Neutrophil (primary cell): ENCODE results near the gene CENPK.
"Not testable (repeated sequence)": the region's sequence is repeated elsewhere in the genome, so short reads cannot be mapped to it uniquely, and the experiment has no call there.

Source experiments
- H3K27ac ChIP-seq: fragments of 200-600 bp; sonication (generic); 2 replicates; pipeline ENCODE4 v1.5.1; 2016; ENCODE audit warnings: mild to moderate bottlenecking, moderate library complexity
- H3K27me3 ChIP-seq: fragments of 200-600 bp; sonication (generic); 2 replicates; pipeline ENCODE4 v1.6.0; 2016; ENCODE audit warnings: mild to moderate bottlenecking
- H3K36me3 ChIP-seq: fragments of 200-600 bp; sonication (generic); 2 replicates; pipeline ENCODE4 v1.5.1; 2017
- H3K4me1 ChIP-seq, 2 experiments: fragments of 200-600 bp in 1 of 2; sonication (generic) in 1 of 2; 1 replicate in 1 of 2; 2 replicates in 1 of 2; pipeline versions ENCODE4 v1.5.1 to v1.6.1; 2013 to 2016; ENCODE audit warnings: low read depth in 1 of 2, low read length in 1 of 2, mild to moderate bottlenecking in 1 of 2, moderate library complexity in 1 of 2; ENCODE audit not compliant: control insufficient read depth in 1 of 2, insufficient read depth in 1 of 2
- H3K4me3 ChIP-seq, 2 experiments: fragments of 200-600 bp in 1 of 2; sonication (generic) in 1 of 2; 1 replicate in 1 of 2; 2 replicates in 1 of 2; pipeline ENCODE4 v1.5.1; 2013 to 2016; ENCODE audit warnings: low read depth in 1 of 2, low read length in 1 of 2, mild to moderate bottlenecking in 1 of 2, moderate library complexity in 1 of 2
- H3K9me3 ChIP-seq: fragments of 200-600 bp; sonication (generic); 2 replicates; pipeline ENCODE4 v1.5.1; 2016
- TF ChIP-seq, protein P1 (sequence below): fragments of 200-600 bp; sonication (generic); IDR thresholded peaks from 2 replicates; pipeline ENCODE4 v1.5.1; 2016; ENCODE audit warnings: antibody characterized with exemption

Gene CENPK

DNA sequence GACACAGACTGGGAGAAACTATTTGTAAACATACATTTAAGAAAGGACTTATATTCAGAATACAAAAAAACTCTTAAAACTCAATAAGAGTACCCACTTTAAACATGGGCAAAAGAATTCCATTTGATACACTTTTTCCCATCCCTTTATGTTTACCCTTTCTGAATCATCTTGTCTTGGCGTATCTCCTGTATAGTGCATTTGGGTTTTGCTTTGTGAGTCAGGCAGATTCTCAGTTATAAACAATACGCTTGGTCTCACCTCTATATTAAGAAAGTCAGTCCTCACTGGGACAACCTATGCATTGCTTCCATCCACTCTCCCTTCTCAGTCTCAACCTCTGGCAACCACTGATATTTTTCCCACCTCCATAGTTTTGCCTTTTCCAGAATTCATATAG, 54.0 kb downstream of the CENPK start:
- no peak overlapping the region for H3K4me3 ChIP-seq

GRCh38 chr5:65506961-65507360, 56.0 kb downstream of the CENPK start:
- Histone ChIP-seq H3K36me3 (no peaks in the 10 kb centered on the region), H3K4me1 (no peaks in the 10 kb centered on the region), H3K27me3 (no peaks in the 10 kb centered on the region), H3K4me3 (no peak overlapping the region), H3K27ac (no peak overlapping the region), H3K9me3 (no peaks in the 10 kb centered on the region)
- TF ChIP-seq, protein P1, sequence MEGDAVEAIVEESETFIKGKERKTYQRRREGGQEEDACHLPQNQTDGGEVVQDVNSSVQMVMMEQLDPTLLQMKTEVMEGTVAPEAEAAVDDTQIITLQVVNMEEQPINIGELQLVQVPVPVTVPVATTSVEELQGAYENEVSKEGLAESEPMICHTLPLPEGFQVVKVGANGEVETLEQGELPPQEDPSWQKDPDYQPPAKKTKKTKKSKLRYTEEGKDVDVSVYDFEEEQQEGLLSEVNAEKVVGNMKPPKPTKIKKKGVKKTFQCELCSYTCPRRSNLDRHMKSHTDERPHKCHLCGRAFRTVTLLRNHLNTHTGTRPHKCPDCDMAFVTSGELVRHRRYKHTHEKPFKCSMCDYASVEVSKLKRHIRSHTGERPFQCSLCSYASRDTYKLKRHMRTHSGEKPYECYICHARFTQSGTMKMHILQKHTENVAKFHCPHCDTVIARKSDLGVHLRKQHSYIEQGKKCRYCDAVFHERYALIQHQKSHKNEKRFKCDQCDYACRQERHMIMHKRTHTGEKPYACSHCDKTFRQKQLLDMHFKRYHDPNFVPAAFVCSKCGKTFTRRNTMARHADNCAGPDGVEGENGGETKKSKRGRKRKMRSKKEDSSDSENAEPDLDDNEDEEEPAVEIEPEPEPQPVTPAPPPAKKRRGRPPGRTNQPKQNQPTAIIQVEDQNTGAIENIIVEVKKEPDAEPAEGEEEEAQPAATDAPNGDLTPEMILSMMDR, result no peak

More for the DNA sequence above, 54.0 kb downstream of the CENPK start:
- Histone ChIP-seq H3K27ac (no peak overlapping the region), H3K9me3 (no peaks in the 10 kb centered on the region), H3K27me3 (no peaks in the 10 kb centered on the region), H3K4me1 (no peaks in the 10 kb centered on the region), H3K36me3 (no peaks in the 10 kb centered on the region)
- TF ChIP-seq, protein P1, result no peak

DNA sequence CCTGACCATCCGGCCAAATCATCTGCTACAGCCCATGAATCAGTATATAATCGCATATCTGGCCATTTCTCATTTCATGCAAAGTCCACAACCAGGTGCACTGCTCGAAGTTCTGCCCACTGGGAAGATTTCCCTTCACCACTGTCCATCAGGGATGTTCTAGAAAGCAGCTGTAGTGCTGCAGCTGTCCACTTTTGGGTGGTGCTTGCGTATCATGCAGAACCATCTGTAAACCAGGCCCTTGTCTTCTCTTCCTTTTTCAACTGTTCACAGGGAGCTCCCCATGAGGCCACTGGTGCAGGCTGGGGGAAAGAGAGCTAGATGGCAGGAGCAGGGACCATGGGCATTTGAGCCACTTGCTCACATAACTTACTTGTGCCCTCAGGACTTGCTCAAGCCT, 73.8 kb downstream of the CENPK start:
- no peaks in the 10 kb centered on the region for H3K4me1 ChIP-seq
- TF ChIP-seq, protein P1, result no peak
- H3K36me3 ChIP-seq, result no peaks in the 10 kb centered on the region
- H3K4me3 ChIP-seq, result no peak overlapping the region
- H3K9me3 ChIP-seq, result no peaks in the 10 kb centered on the region
- no peak overlapping the region for H3K27ac ChIP-seq
- H3K27me3 ChIP-seq, result no peaks in the 10 kb centered on the region

GRCh38 chr5:65488038-65488687, 74.8 kb downstream of the CENPK start:
- not testable (repeated sequence) for H3K4me3 ChIP-seq, H3K27ac ChIP-seq, H3K36me3 ChIP-seq, H3K9me3 ChIP-seq, H3K4me1 ChIP-seq, H3K27me3 ChIP-seq

DNA sequence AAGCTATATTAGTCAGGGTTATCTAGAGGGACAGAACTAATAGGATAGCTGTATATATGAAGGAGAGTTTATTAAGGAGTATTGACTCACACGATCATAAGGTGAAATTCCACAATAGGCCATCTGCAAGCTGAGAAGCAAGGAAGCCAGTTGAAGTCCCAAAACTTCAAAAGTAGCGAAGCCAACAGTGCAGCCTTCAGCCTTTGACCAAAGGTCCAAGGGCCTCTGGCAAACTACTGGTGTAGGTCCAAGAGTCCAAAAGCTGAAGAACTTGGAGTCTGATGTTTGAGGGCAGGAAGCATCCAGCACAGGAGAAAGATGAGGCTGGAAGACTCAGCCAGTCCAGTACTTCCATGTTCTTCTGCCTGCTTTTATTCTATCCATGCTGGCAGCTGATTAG, 76.2 kb downstream of the CENPK start:
- not testable (repeated sequence) for H3K36me3 ChIP-seq, H3K4me3 ChIP-seq, H3K9me3 ChIP-seq, H3K27ac ChIP-seq
- Histone ChIP-seq H3K4me1 (peaks cover 7 to 10% of the 10 kb centered on the region in 2 experiments), H3K27me3 (peaks cover 11% of the 10 kb centered on the region)

DNA sequence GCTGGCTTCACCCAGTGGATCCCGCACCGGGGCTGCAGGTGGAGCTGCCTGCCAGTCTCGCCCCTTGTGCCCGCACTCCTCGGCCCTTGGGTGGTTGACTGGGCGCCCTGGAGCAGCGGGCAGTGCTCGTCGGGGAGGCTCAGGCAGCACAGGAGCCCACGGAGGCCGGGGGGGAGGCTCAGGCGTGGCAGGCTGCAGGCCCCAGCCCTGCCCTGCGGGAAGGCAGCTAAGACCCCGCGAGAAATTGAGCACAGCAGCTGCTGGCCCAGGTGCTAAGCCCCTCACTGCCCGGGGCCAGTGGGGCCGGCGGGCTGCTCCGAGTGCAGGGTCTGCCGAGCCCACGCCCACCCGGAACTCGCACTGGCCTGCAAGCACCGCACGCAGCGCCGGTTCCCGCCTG, 77.6 kb downstream of the CENPK start:
- H3K27me3 ChIP-seq, result peaks cover 25% of the 10 kb centered on the region
- H3K4me3 ChIP-seq, result no peak overlapping the region
- H3K9me3 ChIP-seq, result no peaks in the 10 kb centered on the region
- TF ChIP-seq, protein P1, result no peak
- H3K36me3 ChIP-seq, result no peaks in the 10 kb centered on the region
- H3K27ac ChIP-seq, result no peak overlapping the region
- peaks cover 18 to 24% of the 10 kb centered on the region in 2 experiments for H3K4me1 ChIP-seq
